HepG2 (cell line): Measurements from ENCODE around the gene WDR20. TPM values are rescaled to one million over a fixed set of nuclear protein-coding genes. Genes with fewer than 3 reads are reported as not detected.

Source experiments
- ATAC-seq: fragments of 200-7000 bp; cut with Tn5 transposase; 3 replicates; pipeline ENCODE4 v1.9.1; 2020; ENCODE audit warnings: mild to moderate bottlenecking, moderate library complexity
- BruUV-seq: library from RNA; stranded (reverse); fragments of 400-500 nt; replicated peaks from 2 replicates; lab custom pipeline; 2021; lab: Mats Ljungman, UMichigan
- CTCF ChIA-PET: fragments of 300-600 bp; formaldehyde crosslinking; extraction: SDS; loops from one replicate; lab custom pipeline; 2021; ENCODE audit warnings: low total read pairs, inconsistent platforms, low intra/inter-chr PET ratio; lab: Yijun Ruan, JAX
- POLR2A ChIA-PET: fragments of 350-600 bp; sonication (Branson Sonifier 250); formaldehyde crosslinking; loops from one replicate; lab custom pipeline; 2020; ENCODE audit warnings: antibody characterized with exemption, inconsistent platforms; lab: Yijun Ruan, JAX
- DNase-seq: peaks from one replicate; pipeline ENCODE4 v3.0.0-alpha.2; 2015; ENCODE audit warnings: low spot score
- FAIRE-seq: peaks from 3 replicates; lab custom pipeline; 2011; peaks lifted over from hg19 to GRCh38; lab: Jason Lieb, UNC
- H2AFZ ChIP-seq: one replicate; pipeline ENCODE4 v1.6.1; 2011; ENCODE audit warnings: low read length, inconsistent platforms
- H3K27ac ChIP-seq: fragments of 300-600 bp; 3 replicates; pipeline ENCODE4 v1.8.0; 2011; ENCODE audit warnings: mixed run types, mild to moderate bottlenecking, mixed read lengths, low read length, inconsistent platforms; ENCODE audit not compliant: insufficient read depth; ENCODE audit errors: extremely low read length
- H3K27me3 ChIP-seq, 2 experiments: fragments of 200-600 bp in 1 of 2; 2 replicates in 1 of 2; 3 replicates in 1 of 2; pipeline versions ENCODE4 v1.6.0 to v1.8.0; 2011; ENCODE audit warnings: low read length in 2 of 2, mild to moderate bottlenecking in 2 of 2, moderate library complexity in 2 of 2, inconsistent platforms in 1 of 2; ENCODE audit not compliant: insufficient read depth in 2 of 2, control insufficient read depth in 1 of 2
- H3K36me3 ChIP-seq, 2 experiments: fragments of 200-600 bp in 1 of 2; replicated peaks in 1 of 2; 2 replicates in 1 of 2; 3 replicates in 1 of 2; pipeline versions ENCODE4 v1.5.1 to v1.8.0; 2011; ENCODE audit warnings: low read length in 2 of 2, inconsistent platforms in 1 of 2; ENCODE audit not compliant: insufficient read depth in 2 of 2, control insufficient read depth in 1 of 2
- H3K4me1 ChIP-seq: 2 replicates; pipeline ENCODE4 v1.5.1; 2012; ENCODE audit warnings: low read length, inconsistent platforms; ENCODE audit not compliant: insufficient read depth
- H3K4me2 ChIP-seq: 2 replicates; pipeline ENCODE4 v1.6.0; 2011; ENCODE audit warnings: low read depth, low read length, inconsistent platforms
- H3K4me3 ChIP-seq, 3 experiments: fragments of 200-600 bp in 1 of 3; sonication (generic), shearing (Covaris generic) in 1 of 3; replicated peaks in 1 of 3; 2 replicates each; pipeline ENCODE4 v1.5.1; 2011 to 2016; ENCODE audit warnings: low read length in 3 of 3, inconsistent platforms in 2 of 3, low read depth in 2 of 3, mild to moderate bottlenecking in 2 of 3, control low read depth in 1 of 3, mixed read lengths in 1 of 3; ENCODE audit not compliant: insufficient read depth in 1 of 3
- H3K79me2 ChIP-seq: one replicate; pipeline ENCODE4 v1.6.1; 2011; ENCODE audit warnings: low read length, inconsistent platforms; ENCODE audit not compliant: insufficient read depth
- H3K9ac ChIP-seq: 2 replicates; pipeline ENCODE4 v1.6.0; 2011; ENCODE audit warnings: mild to moderate bottlenecking, low read depth, low read length, inconsistent platforms; ENCODE audit not compliant: insufficient read depth
- H3K9me3 ChIP-seq: 2 replicates; pipeline ENCODE4 v1.5.1; 2012; ENCODE audit warnings: mild to moderate bottlenecking, low read length
- H4K20me1 ChIP-seq: 2 replicates; pipeline ENCODE4 v1.6.0; 2011; ENCODE audit warnings: inconsistent platforms, mild to moderate bottlenecking, low read length, moderate library complexity; ENCODE audit not compliant: insufficient read depth
- ATF7 ChIP-seq, 2 experiments: fragments of 450-650 bp in 1 of 2; sonication (generic) in 1 of 2; formaldehyde crosslinking in 1 of 2; IDR thresholded peaks; 2 replicates each; pipeline versions ENCODE4 v1.4.0 to v1.6.1; 2016 to 2020; ENCODE audit warnings: antibody characterized with exemption in 1 of 2, mild to moderate bottlenecking in 1 of 2, missing genetic modification reagents in 1 of 2
- GPN1 ChIP-seq: sonication (generic); formaldehyde crosslinking; IDR thresholded peaks from 2 replicates; pipeline ENCODE4 v1.5.1; 2020; ENCODE audit warnings: missing genetic modification reagents, borderline replicate concordance
- KDM3A ChIP-seq: IDR thresholded peaks from 2 replicates; pipeline ENCODE4 v1.6.1; 2018; ENCODE audit warnings: low read depth, missing compliant biosample characterization
- LCORL ChIP-seq, 2 experiments: fragments of 450-650 bp in 1 of 2; sonication (generic) in 1 of 2; formaldehyde crosslinking in 1 of 2; IDR thresholded peaks; 2 replicates each; pipeline versions ENCODE4 v1.5.0 to v1.6.1; 2017 to 2020; ENCODE audit warnings: antibody characterized with exemption in 1 of 2, missing genetic modification reagents in 1 of 2
- NBN ChIP-seq: fragments of 450-650 bp; conservative IDR thresholded peaks from 2 replicates; pipeline ENCODE4 v1.6.1; 2017
- NFYB ChIP-seq: sonication (generic); formaldehyde crosslinking; IDR thresholded peaks from 2 replicates; pipeline ENCODE4 v1.4.0; 2020; ENCODE audit warnings: missing genetic modification reagents
- POLR2A ChIP-seq, 2 experiments: IDR thresholded peaks; 2 replicates each; pipeline ENCODE4 v1.6.1; 2011; ENCODE audit warnings: low read depth in 2 of 2, low read length in 2 of 2, mild to moderate bottlenecking in 1 of 2, moderate library complexity in 1 of 2; ENCODE audit not compliant: insufficient read depth in 1 of 2
- SCMH1 ChIP-seq: sonication (generic); formaldehyde crosslinking; IDR thresholded peaks from 2 replicates; pipeline ENCODE4 v1.9.0; 2021; ENCODE audit warnings: missing genetic modification reagents, mild to moderate bottlenecking, borderline replicate concordance
- STAT5B ChIP-seq: sonication (generic); formaldehyde crosslinking; IDR thresholded peaks from 2 replicates; pipeline ENCODE4 v1.4.0; 2020; ENCODE audit warnings: missing genetic modification reagents
- TGIF2 ChIP-seq: IDR thresholded peaks from 2 replicates; pipeline ENCODE4 v1.6.1; 2016; ENCODE audit warnings: control low read depth, missing compliant biosample characterization
- ZBTB39 ChIP-seq: sonication (generic); formaldehyde crosslinking; IDR thresholded peaks from 2 replicates; pipeline ENCODE4 v1.5.0; 2020; ENCODE audit warnings: missing genetic modification reagents
- ZNF143 ChIP-seq: sonication (generic); formaldehyde crosslinking; IDR thresholded peaks from 2 replicates; pipeline ENCODE4 v1.4.0; 2020; ENCODE audit warnings: missing genetic modification reagents
- ZNF280D ChIP-seq: sonication (generic); formaldehyde crosslinking; IDR thresholded peaks from 2 replicates; pipeline ENCODE4 v1.5.1; 2020; ENCODE audit warnings: mild to moderate bottlenecking, missing genetic modification reagents
- ZNF597 ChIP-seq: sonication (generic); formaldehyde crosslinking; IDR thresholded peaks from 2 replicates; pipeline ENCODE4 v1.5.0; 2020; ENCODE audit warnings: missing genetic modification reagents
- WGBS: methylation state at CpG from one replicate; pipeline ENCODE4 v1.1.6; 2017; ENCODE audit warnings: low lambda C conversion rate; 5-methylcytosine and 5-hydroxymethylcytosine counted together
- in situ Hi-C: cut with HindIII; loops from 2 replicates; pipeline ENCODE4 v1.10.0; 2017; ENCODE audit warnings: low pct_unique_long_range_greater_than_20kb; ENCODE audit not compliant: extremely low pct_ligation_motif_present
- intact Hi-C: fragments of 100-400 bp; cut with micrococcal nuclease; formaldehyde crosslinking; loops from one replicate; pipeline ENCODE4 v1.10.0; 2022; ENCODE audit not compliant: unreplicated experiment
- polyA plus RNA-seq, 8 experiments: library from polyadenylated mRNA; depleted of rRNA in 3 of 8; stranded (reverse) in 7 of 8; unstranded in 1 of 8; fragments of >200 nt; fragmentation: Illumina TruSeq in 4 of 8; extraction: Trizol in 4 of 8; gene quantifications; 2 replicates each; pipeline versions ENCODE4 v1.2.1 to v1.2.3, GENCODE V29; 2011 to 2016; ENCODE audit warnings: low read depth in 4 of 8, missing spikeins in 1 of 8, mixed read lengths in 1 of 8; ENCODE audit not compliant: insufficient read depth in 1 of 8
- total RNA-seq, 5 experiments: library from RNA; depleted of rRNA; stranded (reverse); fragments of >200 nt; fragmentation: Illumina TruSeq; extraction: Trizol; gene quantifications; 2 replicates each; pipeline ENCODE4 v1.2.3, GENCODE V29; 2016; ENCODE audit warnings: low read depth in 1 of 5

WDR20 gene
- total and polyA plus RNA-seq, 2 of the 13 experiments (the other 11 are each of a cell fraction or from before 2014, with no cell fraction given) = 10.4 to 23.2 TPM

GRCh38 chr14:102234331-102235264 is 94.9 kb downstream of the WDR20 start (continued):
- TF ChIP-seq ZNF280D (CRISPR knock-in tag) (peak; percentile 56; the same call in 1 of the 2 replicates), ZNF143 (CRISPR knock-in tag) (no peak), POLR2A (IDR thresholded peaks at IDR 0.05; ENCODE audit: insufficient read depth in 1 of 2, low read depth in 2 of 2, low read length in 2 of 2) (0 out of 4 replicates have a peak, but pooled peaks of 1 of the 2 experiments have one; percentile 17), ZNF597 (CRISPR knock-in tag) (no peak)

DNA sequence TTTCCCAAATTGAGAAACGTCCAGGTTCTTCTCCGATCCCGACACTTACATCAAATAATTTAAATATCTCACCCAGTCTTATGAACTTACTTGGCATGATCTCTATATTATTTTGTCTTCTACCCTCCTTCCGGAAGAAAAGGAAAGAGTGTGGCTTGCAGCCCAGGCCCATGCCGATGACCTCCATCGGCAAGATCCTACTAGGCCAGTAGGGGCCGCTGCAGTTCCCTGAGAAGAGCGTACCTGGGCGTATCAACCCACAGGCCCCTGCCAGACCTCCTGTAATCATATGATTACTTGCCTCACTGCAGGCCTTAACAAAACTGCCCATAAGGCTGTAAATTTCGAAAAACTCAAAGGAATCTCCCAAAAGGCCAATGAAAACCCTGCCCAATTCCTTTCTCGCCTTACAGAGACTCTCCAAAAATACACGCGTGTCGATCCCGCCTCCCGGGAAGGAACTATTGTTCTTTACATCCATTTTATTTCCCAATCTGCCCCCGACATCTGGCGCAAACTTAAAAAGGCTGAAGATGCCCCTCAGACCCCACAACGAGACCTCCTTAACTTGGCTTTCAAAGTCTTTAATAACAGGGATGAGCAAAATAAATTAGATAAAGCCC is 95.7 kb downstream of the WDR20 start:
- H3K4me2 ChIP-seq = peak overlapping the region; percentile 77
- H3K9ac ChIP-seq = peak overlapping the region; percentile 68
- ChIA-PET CTCF (interaction anchor here (1.3 to 3.0 kb wide), 2 partner anchors 79 to 82 kb away, joined by 3 to 44 read pairs; no protein-coding TSS in a partner anchor), POLR2A (no interaction called here)
- no peaks in the 10 kb centered on the region for H3K79me2 ChIP-seq
- DNase-seq (peak; percentile 70), ATAC-seq (peak; percentile 97), FAIRE-seq (peak; percentile 78)
- peak overlapping the region; percentile 77 for H2AFZ ChIP-seq
- WGBS = 37% methylated on average over 19 of the region's 19 CpGs
- no peaks in the 10 kb centered on the region for H4K20me1 ChIP-seq
- BruUV-seq = no TSS peak
- peak overlapping the region; percentile 38 to 69 (median 62); a peak in 5 of 6 replicates for H3K4me3 ChIP-seq
- peaks cover 1 to 10% of the 10 kb centered on the region in 2 experiments; a peak in 1 of 5 replicates for H3K36me3 ChIP-seq
- intact Hi-C loops = loop anchor here (1.0 kb wide), 1 partner anchor 79 kb away; no protein-coding TSS in a partner anchor
- no peaks in the 10 kb centered on the region for H3K27me3 ChIP-seq
- H3K4me1 ChIP-seq = peaks cover 19% of the 10 kb centered on the region; the same call in 1 of the 2 replicates
- in situ Hi-C loops = loop anchor here (5.0 kb wide), 1 partner anchor 77 kb away; no protein-coding TSS in a partner anchor
- H3K9me3 ChIP-seq = no peaks in the 10 kb centered on the region
- H3K27ac ChIP-seq = no peak overlapping the region
- TF ChIP-seq ATF7 (IDR thresholded peaks at IDR 0.05) (no peak), ATF7 (CRISPR knock-in tag; IDR thresholded peaks at IDR 0.05) (no peak), NFYB (CRISPR knock-in tag) (no peak), STAT5B (no peak), ZBTB39 (no peak), GPN1 (CRISPR knock-in tag) (no peak), NBN (no peak), TGIF2 (CRISPR knock-in tag) (no peak), SCMH1 (CRISPR knock-in tag) (no peak), LCORL (IDR thresholded peaks at IDR 0.05) (no peak), LCORL (CRISPR knock-in tag; IDR thresholded peaks at IDR 0.05) (no peak), KDM3A (CRISPR knock-in tag) (0 out of 2 replicates have a peak, but pooled peaks have one; percentile 36)
